Measurements from ENCODE around the gene PISD.

Gene PISD

GRCh38 chr22:31652088-31652487, 9.9 kb downstream of the PISD start:
- no peak for DNase-seq

GRCh38 chr22:31651664-31652063, 10.4 kb downstream of the PISD start:
- DNase-seq, result no peak

- no peak for DNase-seq
These were observed 11.6 kb downstream of the PISD start for GRCh38 chr22:31650391-31650790.

DNA sequence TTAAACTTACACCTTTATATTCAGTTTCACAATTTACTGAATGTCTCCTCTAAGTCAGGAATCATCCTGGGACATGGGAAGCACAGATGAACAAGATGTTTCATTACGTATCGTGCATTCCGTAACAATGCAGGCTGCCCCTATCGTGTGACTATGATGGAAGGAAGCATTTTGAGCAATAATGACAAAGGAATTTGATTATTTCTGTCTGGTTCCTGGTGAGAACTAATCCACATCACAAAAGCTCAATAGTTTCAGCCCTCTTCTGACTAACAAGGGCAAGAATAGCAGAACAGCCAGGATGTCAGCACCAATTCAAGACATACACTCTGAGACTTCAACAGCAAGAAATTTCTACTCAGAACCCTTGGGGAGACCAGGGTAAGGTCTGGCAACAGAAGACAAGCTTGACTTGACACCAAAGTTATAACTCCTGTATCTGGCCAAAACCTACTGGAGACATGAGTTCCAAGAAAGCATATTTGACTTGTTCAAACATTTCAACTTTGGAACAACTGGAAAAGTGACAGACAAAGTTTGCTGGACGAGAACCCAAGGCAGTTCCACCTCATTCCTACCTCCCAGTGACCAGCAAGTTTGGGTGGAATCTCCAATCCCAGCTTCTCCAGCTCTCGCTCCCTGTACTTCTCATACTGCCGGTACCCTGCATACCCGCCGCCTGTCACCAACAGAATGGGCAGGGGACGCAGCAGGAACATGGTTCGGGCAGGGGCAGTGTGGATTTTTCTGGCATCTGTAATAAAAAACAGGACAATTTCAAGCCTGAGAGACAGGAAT, 14.3 kb downstream of the PISD start:
- DNase-seq, result no peak

- DNase-seq, result no peak
These were observed 14.9 kb downstream of the PISD start for GRCh38 chr22:31647066-31647465.

GRCh38 chr22:31646186-31647019, 15.6 kb downstream of the PISD start:
- no peak for DNase-seq

DNA sequence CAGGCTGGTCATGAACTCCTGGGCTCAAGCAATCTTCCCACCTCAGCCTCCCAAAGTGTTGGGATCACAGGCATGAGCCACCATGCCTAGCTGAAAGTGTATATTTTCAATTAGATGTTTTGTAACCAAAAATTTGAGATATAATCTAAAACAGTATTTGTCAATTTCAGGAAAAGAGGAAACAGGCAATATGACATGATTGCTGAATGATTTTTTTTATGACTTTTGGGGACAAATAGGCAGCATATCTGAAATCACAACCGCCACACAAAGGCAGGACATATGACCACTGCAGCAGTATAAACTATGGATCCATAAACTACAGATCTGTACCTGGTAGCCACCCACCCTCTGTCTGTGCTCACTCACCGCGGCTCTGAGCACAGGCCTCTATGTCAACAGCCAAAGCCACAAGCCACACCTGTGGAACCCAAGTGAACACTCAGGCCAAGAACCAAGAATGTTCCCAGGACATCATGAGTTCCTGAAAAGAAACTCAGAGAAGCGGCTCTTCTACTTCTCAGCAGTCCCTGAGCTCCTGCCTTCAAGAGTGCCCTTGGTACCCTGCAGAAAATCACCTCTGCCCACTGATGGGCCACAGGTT, 22.5 kb downstream of the PISD start:
- DNase-seq, result no peak

DNA sequence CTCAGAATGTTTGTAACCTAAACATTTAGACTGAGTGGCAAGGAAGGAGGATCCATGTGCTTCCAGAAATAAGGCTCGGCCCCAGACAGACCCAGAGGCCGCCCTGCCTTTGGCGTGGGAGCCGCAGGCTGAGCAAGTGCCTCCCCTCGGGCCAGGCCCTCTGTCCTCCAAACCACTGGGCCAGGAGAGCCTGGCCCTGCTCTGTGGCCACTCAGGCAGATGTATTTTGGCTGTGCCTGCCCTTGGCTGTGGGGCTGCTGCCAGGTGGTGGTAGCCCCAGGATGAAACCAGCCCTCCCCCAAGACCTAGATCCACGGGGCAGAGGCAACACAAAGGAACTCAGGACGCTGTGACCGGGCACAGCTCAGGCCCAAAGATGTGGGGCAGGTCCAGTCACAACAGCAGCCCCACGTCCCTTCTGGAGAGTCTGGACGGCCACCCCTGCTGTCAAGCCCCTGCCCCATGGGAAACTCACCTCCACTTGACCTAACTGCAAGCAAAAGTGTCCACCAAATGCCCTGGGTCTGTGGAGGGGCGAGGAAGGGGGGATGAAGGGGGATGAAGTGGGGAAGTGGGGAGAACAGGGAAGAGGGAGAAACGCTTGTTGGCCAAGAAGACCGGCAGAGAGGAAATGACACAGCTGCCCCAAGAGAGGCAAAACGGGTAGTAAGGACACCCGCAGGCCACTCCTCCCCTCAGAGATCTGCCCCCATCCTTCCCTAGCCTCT, 24.0 kb downstream of the PISD start:
- no peak for DNase-seq

DNA sequence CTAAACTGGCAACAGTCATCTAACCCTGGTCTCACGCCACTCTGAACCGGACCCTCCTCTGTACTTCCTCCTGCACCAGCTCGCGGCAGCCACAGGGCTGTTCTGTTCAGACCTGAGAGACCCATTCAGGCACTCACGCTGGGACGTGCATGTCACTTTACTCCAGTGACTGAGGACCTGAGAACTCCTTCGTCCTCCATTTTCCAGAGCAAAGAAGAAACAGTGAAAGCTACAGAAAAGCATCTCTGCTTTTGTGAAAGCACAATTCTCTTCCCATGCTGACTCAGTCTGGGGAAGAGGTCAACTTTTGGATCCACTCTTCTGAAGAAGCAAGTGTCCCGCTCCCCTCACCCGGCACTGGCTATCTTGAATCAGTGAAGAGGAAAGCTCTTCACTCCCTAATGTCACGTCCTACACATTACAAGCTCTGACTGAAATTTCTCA, 24.5 kb downstream of the PISD start:
- no peak for DNase-seq

DNA sequence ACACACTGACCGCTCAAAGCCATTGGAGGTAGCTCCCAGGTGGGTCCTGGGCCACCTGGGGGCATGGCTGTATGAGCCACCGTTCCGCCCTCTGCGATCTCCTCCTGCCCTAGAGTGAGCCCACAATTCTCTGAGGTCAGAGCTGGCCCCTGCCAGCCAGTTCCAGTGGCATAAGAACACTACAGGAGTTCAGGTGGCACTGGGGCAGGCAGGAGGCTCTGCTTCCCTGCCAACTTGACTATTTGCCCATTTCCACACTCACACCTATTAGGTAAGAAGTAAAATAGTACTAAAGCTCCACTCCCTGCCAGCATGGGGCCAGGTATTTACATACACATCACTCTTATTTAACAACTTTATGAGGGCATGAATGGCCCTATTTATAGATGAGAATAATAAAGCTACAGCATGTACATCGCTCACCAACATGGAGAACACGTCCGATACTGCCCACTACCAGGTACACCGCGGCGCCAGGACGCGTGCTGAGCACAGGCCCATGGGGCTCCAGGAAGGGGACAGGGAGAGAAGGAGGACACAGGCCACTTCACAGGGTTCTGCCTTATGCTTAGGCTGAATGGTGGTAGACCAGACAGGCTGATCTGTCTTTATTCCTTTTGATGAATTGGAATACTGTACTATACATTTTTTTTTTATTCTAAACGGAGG, 26.2 kb downstream of the PISD start:
- DNase-seq, result no peak

GRCh38 chr22:31631436-31631835, 30.6 kb downstream of the PISD start:
- DNase-seq, result no peak

GRCh38 chr22:31630331-31631329, 31.4 kb downstream of the PISD start:
- DNase-seq, result peak; percentile 90

DNA sequence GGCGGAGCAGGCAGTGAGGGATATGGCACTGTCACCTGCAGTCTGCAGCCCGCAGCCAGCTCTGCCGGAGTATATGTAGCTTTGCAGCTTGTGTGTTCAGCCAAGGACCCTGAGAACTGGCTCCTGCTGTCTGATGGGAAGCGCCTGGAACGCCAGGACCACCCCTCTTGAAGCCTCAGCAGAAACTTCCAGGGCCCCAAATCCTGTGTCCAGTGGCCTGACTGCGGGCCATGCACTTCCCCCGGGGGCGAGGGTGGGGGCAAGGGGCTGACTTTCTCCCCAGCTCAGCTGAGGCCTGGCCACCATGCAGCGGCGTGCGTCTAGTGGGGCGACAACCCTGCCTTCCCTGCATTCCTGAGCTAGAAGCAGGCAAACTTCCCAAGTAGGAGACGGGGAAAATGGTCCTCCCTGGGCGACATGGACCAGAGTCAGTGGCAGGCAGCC, 32.3 kb downstream of the PISD start:
- DNase-seq, result no peak

DNA sequence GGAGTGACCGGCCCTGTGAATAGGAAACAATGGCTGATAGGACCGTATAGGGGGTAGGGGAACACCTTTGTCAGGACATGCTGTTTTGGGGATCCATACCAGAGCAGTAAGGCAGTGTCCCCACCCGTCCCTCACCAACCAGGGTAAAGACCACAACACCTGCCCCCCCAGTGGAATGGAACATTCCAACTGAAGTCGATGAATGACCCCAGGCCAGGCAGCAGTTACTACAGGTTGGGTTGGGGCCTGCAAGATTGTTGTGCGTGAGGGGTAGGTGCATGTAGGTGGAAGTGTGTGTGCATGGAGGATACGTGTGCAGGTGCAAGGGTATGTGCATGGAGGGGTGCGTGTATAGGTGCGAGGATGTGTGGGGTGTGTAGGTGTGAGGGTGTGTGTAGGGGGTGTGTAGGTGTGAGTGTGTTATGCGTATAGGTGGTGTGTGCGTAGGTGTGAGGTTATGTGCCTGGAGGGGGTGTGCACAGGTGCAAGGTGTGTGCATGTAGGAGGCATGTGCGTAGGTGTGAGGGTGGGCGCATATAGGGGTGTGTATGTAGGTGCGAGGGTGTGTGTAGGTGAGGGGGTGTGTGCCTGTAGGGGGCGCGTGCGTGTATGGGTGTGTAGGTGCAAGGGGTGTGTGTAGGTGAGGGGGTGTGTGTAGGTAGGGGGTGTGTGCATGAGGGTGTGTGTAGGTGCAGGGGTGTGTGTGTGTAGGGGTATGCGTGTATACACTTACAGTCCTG, 32.9 kb downstream of the PISD start:
- DNase-seq, result no peak

DNA sequence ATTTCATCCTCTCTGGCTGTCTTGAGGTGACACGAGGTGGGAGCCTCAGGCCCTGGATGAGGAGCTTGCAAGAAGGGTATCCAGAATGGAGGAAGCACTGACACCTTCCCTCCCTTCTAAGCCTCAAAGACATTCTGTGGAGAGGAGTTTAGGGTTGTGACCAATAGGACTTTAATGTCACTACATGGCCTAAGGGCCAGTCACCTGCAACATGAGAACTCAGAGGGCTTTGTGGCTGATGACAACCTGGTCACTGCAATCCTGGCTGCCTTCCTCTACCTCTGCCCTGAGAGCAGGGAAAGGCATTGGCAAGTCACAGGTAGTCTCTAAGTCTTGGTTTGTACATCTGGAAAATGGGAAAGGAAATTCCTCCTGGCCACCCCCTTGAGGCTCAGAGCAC, 33.7 kb downstream of the PISD start:
- no peak for DNase-seq

- DNase-seq, result no peak
These were observed 34.7 kb downstream of the PISD start for GRCh38 chr22:31627223-31627731.

DNA sequence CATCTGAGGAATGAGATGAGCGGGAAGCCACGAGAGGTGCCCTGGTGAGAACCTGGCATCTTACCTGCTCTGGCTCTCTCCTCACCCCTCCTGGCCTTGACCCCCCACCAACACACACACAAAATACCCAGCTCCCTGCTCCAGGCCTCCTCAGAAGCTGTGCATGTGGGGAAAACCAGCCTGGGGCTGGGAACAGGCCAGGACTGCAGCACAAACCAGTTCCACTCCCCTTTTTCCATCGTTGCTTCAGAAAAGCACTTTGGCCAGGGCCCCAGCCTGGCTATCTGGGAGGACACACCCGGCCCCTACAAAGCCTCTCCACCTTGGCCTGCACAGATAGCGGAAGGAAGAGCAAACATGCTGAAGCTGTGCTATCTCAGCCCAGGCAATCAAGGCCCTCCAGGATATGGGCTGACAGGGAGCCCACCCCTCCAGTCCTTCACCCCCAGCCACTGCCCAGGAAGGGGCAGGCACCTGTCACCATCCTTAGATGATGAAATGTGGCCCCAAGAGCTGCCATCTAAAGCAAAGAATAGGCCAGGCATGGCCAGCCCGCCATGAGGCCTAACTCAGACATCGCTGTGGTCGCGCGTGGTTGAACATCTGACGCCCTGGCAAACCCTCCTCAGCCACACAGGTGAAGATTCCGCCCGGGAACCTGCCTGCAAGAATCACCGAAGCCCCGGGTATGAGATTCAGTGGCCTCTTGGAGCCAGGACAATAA, 35.4 kb downstream of the PISD start:
- DNase-seq, result no peak

DNA sequence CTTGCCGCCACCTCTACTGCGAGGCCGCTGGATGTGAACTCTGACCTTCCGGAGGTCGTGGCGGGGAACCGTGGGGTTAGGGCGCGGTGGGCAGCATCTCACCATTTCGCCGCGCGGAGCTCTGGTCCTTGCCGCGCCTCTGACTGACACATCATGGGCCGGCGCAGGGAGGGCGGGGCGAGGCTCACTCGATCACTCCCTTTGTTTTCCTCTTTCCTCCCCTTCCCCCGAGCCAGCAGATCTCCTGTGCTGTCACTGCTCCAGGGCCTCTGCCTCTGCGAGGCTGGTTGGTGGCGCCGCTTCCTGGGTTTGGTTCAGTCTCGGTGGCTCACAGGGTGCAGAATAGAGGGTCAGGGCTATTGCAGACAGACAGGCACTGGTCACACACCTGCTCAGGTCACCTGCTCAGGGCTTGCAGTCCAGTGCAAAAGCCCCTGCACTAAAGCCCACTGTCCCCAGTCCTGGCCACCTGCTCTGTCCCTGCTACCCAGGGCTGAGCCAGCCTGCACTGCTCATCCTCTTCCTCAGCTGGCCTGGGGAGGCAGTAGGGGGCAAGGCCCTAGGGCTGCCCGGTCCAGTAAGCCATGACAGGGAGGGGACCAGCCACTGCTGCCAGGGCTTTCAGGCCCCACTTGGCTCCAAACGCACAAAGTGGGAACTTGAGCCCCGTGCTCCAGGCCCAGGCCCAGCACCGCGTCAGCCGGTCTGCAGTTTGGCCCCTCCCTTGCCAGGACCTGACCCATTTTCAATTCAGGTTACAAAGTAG, 36.2 kb downstream of the PISD start:
- DNase-seq, result no peak

GRCh38 chr22:31625257-31625640, 36.8 kb downstream of the PISD start:
- no peak for DNase-seq

Data from CD4-positive, alpha-beta T cell treated with Interleukin-12 subunit alpha and Interleukin-12 subunit beta, for 1 hour (primary cell).